HPDE6-E6E7 (cell line): ENCODE results near the gene FMO5.

ENCODE experiments used
- DNase-seq: peaks from one replicate; pipeline ENCODE4 v3.0.0; 2011; ENCODE audit warnings: missing footprints; ENCODE audit errors: extremely low spot score

Gene FMO5

GRCh38 chr1:147151244-147151643, 73.9 kb downstream of the FMO5 start:
- no peak for DNase-seq

GRCh38 chr1:147142886-147143285, 82.3 kb downstream of the FMO5 start:
- no peak for DNase-seq
